ENCODE results near the gene NTMT2.
"Not testable (repeated sequence)": the region's sequence is repeated elsewhere in the genome, so short reads cannot be mapped to it uniquely, and the experiment has no call there.

NTMT2 gene

GRCh38 chr1:170145770-170146676, at the start of gene NTMT2:
Gene NTMT2, plus strand, starts transcription at chr1:170145959. Its CDS starts 149 bp downstream, at chr1:170146108.
- no peak for FAIRE-seq
- TF ChIP-seq POLR2A (IDR thresholded peaks at IDR 0.05; ENCODE audit: low read depth, low read length), result no peak
- no peak for DNase-seq (ENCODE audit: insufficient read length, low spot score)

DNA sequence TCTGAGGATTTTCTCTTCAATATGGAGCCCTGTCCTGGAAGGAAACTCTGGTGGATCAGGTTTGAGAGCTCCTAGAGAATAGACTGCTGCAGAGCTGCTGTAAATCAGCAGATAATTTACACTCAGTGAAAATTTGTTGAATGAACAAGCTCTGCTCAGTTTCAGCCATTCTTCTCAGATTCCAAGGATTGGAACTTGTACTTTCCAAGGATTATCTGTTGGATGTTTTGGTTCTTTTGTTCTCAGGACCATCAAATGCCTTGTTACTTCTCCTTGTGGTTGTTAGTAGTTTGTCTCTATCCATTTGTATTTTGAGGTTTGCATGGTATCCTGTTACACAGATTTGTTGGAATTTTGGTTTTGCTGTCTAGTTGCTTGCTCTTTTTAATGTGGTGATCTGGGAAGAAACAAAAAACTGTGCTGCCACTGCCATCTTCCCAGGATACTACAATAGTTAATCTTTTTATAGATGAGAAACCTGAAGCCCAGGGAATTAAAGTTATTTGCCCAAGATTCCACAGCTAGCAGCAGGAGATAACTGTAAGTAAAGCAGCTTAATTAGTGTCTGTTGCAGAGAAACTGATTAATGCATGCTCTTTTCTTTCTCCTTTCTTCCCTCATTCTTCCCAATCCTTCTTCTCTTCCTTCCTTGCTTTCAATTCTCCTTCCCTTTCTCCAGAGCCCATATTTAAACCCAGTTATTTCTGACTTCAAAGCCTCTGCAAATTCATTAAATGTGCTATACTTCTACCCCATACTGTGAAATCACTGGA, 49.6 kb upstream of the NTMT2 start:
- TF ChIP-seq POLR2A (IDR thresholded peaks at IDR 0.05; ENCODE audit: low read depth, low read length), result no peak
- FAIRE-seq, result no peak
- no peak for DNase-seq (ENCODE audit: insufficient read length, low spot score)

DNA sequence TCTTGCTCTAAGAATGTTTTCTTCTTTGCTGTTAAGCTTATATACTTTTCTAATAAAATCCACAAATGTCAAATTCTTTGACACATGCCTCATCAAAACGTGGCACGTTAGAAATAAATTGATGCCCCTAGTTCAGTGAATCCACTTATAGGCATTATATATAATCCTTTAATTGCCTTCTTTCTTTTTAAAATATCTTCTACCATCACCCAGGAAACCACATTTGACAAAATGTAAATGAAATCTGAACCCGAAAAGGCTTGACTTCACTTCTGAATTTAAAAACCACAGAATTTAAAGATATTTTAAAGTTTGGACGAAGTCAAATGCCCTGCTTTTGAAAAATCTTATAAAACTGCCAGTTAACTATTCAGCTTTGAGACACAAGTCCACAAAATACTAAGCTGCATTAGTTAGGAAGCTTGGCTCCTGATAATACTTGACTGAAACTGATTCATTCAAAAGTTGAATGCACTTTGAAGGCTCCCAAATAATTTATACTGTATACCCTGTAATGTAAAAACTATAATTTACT, 48.9 kb upstream of the NTMT2 start:
- FAIRE-seq, result no peak
- DNase-seq (ENCODE audit: insufficient read length, low spot score), result no peak
- no peak for TF ChIP-seq POLR2A (IDR thresholded peaks at IDR 0.05; ENCODE audit: low read depth, low read length)

GRCh38 chr1:170097449-170097948, 48.3 kb upstream of the NTMT2 start:
- TF ChIP-seq POLR2A (IDR thresholded peaks at IDR 0.05; ENCODE audit: low read depth, low read length), result no peak
- DNase-seq (ENCODE audit: insufficient read length, low spot score) (no peak), FAIRE-seq (no peak)

DNA sequence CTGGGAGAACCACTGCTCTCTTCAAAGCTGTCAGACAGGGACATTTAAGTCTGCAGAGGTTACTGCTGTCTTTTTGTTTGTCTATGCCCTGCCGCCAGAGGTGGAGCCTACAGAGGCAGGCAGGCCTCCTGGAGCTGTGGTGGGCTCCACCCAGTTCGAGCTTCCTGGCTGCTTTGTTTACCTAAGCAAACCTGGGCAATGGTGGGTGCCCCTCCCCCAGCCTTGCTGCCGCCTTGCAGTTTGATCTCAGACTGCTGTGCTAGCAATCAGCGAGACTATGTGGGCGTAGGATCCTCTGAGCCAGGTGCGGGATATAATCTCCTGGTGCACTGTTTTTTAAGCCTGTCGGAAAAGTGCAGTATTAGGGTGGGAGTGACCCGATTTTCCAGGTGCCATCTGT, 32.6 kb upstream of the NTMT2 start:
- DNase-seq (ENCODE audit: insufficient read length, low spot score); FAIRE-seq: not testable (repeated sequence)

- no peak for TF ChIP-seq POLR2A (IDR thresholded peaks at IDR 0.05; ENCODE audit: low read depth, low read length)
- no peak for FAIRE-seq
- DNase-seq (ENCODE audit: insufficient read length, low spot score), result no peak
Observed at GRCh38 chr1:170114906-170115305, 30.9 kb upstream of the NTMT2 start.

GRCh38 chr1:170122366-170122765, 23.4 kb upstream of the NTMT2 start:
- no peak for TF ChIP-seq POLR2A (IDR thresholded peaks at IDR 0.05; ENCODE audit: low read depth, low read length)
- no peak for DNase-seq (ENCODE audit: insufficient read length, low spot score)
- no peak for FAIRE-seq

DNA sequence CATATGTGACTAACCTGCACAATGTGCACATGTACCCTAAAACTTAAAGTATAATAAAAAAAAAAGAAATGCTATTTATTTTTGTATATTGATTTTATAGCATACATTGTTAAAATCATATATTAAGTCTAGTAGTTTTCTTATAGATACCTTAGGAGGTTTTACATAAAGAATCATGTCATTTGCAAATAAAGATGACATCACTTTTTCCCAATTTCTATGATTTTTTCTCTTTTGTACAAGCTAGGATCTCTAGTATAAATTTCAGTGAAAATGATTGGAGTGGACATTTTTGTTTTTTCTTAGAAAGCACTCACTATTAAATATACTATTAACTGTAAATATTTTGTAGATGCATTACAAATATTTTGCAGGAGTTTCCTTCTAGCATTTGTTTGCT, 20.5 kb upstream of the NTMT2 start:
- DNase-seq (ENCODE audit: insufficient read length, low spot score) (no peak), FAIRE-seq (no peak)
- TF ChIP-seq POLR2A (IDR thresholded peaks at IDR 0.05; ENCODE audit: low read depth, low read length), result no peak

DNA sequence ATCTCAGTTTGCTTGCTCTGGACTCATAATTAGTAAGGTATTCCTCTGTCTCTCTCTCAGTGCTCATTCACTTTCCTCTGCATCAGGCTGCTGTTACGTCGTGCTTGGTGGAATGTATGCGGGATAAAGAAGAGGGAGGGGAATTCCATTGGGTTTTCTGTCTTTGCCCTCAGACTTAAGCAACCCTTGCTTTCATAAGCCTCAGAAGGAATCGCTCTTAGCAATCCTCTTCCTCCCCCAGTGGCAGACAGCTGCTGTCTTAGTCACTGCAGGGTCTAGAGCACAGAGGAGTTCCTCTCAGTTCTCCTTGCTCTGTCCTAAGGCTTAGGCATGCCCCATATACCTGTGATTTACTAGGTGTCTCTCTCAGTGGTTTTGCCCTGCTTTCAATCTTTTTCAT, 19.1 kb upstream of the NTMT2 start:
- DNase-seq (ENCODE audit: insufficient read length, low spot score), result peak; percentile 23
- FAIRE-seq, result peak; percentile 65
- TF ChIP-seq POLR2A (IDR thresholded peaks at IDR 0.05; ENCODE audit: low read depth, low read length), result no peak

GRCh38 chr1:170131450-170131849, 14.3 kb upstream of the NTMT2 start:
- no peak for TF ChIP-seq POLR2A (IDR thresholded peaks at IDR 0.05; ENCODE audit: low read depth, low read length)
- FAIRE-seq, result no peak
- no peak for DNase-seq (ENCODE audit: insufficient read length, low spot score)

DNA sequence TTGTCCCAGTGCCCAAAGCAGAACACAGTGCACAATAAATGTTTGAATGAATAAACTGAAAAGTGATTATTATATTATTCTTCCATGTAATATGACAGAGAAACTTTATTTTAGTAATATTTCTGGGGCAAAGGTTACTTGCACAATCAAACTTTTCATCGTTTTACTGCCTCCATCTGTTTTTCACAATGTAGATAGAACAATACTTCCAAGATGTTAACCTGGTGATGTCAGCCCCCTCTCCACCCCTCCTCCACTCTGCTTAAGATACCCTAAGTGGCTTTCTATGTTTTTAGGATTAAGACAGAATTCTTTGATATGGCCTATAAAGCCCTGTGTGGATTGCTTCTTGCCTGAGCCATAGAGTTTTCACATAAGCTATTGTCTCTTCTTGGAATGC, 13.8 kb upstream of the NTMT2 start:
- no peak for TF ChIP-seq POLR2A (IDR thresholded peaks at IDR 0.05; ENCODE audit: low read depth, low read length)
- FAIRE-seq (no peak), DNase-seq (ENCODE audit: insufficient read length, low spot score) (no peak)

DNA sequence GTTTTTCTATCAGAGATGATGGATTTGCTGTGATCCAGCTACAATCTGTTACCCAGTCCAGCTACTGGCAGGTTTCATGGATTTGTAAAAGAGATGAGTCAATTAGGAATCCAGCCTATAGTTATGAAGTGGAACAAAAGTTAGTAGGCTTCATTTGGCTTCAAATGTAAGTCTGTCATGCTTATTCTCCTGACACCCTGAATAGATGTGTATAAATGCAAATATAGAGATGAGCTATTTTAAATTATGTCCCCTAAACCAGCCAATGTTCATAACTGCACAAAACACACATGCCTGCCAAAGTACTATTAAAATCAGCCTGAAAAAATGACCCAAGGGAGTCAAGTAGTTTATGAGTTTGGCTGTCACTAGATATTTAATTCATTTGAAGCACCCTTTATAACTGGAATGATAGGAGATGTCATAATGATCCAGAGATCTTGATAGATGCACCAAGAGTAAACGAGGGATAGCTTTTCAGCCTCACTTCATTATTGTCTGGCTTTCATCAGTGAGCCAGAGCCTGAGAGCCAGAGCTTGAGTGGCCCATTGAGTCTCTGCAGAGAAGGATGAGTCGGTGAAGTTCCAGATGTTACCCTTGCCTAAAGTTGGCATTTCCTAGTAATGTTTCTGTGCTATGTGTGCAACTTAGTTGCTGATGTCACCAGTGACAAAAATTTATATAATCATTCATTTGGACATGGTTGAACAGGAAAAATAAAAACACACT, 11.8 kb upstream of the NTMT2 start:
- DNase-seq (ENCODE audit: insufficient read length, low spot score) (no peak), FAIRE-seq (no peak)
- no peak for TF ChIP-seq POLR2A (IDR thresholded peaks at IDR 0.05; ENCODE audit: low read depth, low read length)

- no peak for TF ChIP-seq POLR2A (IDR thresholded peaks at IDR 0.05; ENCODE audit: low read depth, low read length)
- no peak for DNase-seq (ENCODE audit: insufficient read length, low spot score)
- FAIRE-seq, result no peak
Observed at GRCh38 chr1:170134521-170134920, 11.2 kb upstream of the NTMT2 start.

DNA sequence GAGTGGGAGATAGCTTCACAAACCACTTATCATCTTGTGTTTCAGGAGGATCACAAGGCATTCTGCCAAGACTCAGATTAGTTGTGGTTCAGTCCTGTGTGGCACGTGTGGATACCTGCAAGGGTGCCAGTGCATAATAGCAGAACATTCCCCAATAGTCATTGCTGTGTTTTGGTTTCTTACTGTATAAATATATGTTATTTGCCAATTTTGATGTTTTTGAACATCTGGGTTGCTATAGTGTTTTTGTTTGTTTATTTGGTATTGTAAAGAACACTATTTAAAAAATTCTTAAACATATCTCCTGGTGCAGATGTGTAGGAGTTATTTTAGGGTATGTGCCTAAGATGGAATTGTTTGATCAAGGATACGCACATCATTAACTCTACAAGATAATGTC, 5.4 kb upstream of the NTMT2 start:
- FAIRE-seq (no peak), DNase-seq (ENCODE audit: insufficient read length, low spot score) (no peak)
- no peak for TF ChIP-seq POLR2A (IDR thresholded peaks at IDR 0.05; ENCODE audit: low read depth, low read length)
